Stimulated activated CD4-positive, alpha-beta T cell treated with anti-CD3 and anti-CD28 coated beads, TNF-alpha, amount 100 ng/mL, for 48 hours (primary cell): Measurements from ENCODE around the gene ZC3H11A.

Experiments
- DNase-seq, 3 donors: peaks; one replicate each; pipeline ENCODE4 v3.0.0-alpha.2; 2020; ENCODE audit warnings: low read depth in 3 of 3

ZC3H11A gene

DNA sequence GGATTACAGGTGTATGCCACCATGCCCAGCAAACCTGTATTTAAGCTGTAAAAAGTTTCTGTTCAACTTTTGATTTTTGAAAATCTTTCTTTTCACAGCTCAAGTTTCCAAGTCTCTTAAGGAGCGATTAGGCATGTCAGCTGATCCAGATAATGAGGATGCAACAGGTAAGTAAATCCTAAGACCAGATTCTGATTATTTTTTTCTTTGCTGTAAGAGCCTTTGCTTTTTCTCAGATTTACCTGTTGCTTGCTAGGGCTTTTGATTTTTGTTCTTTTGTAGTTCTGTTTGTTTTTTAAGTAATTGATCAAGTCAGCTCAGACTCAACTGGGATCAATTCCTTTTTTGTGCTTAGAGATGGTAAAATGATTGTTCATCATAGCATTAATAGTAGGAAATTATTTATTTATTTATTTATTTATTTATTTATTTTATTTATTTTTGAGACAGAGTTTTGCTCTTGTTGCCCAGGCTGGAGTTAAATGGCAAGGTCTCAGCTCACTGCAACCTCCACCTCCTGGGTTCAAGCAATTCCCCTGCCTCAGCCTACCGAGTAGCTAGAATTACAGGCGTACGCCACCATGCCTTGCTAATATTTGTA is 44.9 kb downstream of the ZC3H11A start:
- DNase-seq = no peak

GRCh38 chr1:203842559-203842876 is 47.1 kb downstream of the ZC3H11A start:
- DNase-seq = no peak

GRCh38 chr1:203843435-203843834 is 48.0 kb downstream of the ZC3H11A start:
- DNase-seq = no peak
